GM21619 (cell line): ENCODE data around the gene MED13.
"Not testable (repeated sequence)": the region's sequence is repeated elsewhere in the genome, so short reads cannot be mapped to it uniquely, and the experiment has no call there.

Source experiments
- ATAC-seq: cut with Tn5 transposase; IDR thresholded peaks from one replicate; pipeline ENCODE4 v1.9.1; 2021; ENCODE audit not compliant: unreplicated experiment

MED13 gene

GRCh38 chr17:62001105-62001504 is 64.0 kb downstream of the MED13 start:
- ATAC-seq = no peak

GRCh38 chr17:62000186-62000585 is 64.9 kb downstream of the MED13 start:
- ATAC-seq = no peak

- not testable (repeated sequence) for ATAC-seq
Measured at GRCh38 chr17:61998534-61998933, 66.5 kb downstream of the MED13 start.

GRCh38 chr17:61997664-61998063 is 67.4 kb downstream of the MED13 start:
- ATAC-seq = no peak

- ATAC-seq = no peak
Measured at GRCh38 chr17:61996916-61997605, 68.0 kb downstream of the MED13 start.

GRCh38 chr17:61989509-61989908 is 75.6 kb downstream of the MED13 start:
- ATAC-seq = no peak

GRCh38 chr17:61986898-61987297 is 78.2 kb downstream of the MED13 start:
- no peak for ATAC-seq

GRCh38 chr17:61984821-61985220 is 80.3 kb downstream of the MED13 start:
- no peak for ATAC-seq

GRCh38 chr17:61981323-61981722 is 83.8 kb downstream of the MED13 start:
- no peak for ATAC-seq

GRCh38 chr17:61980535-61980934 is 84.5 kb downstream of the MED13 start:
- ATAC-seq = no peak

- ATAC-seq = no peak
Measured at GRCh38 chr17:61974115-61974514, 91.0 kb downstream of the MED13 start.

GRCh38 chr17:61972311-61972710 is 92.8 kb downstream of the MED13 start:
- ATAC-seq = no peak

GRCh38 chr17:61970030-61970429 is 95.0 kb downstream of the MED13 start:
- no peak for ATAC-seq

- ATAC-seq = no peak
Measured at GRCh38 chr17:61968757-61969156, 96.3 kb downstream of the MED13 start.

GRCh38 chr17:61967729-61968128 is 97.3 kb downstream of the MED13 start:
- ATAC-seq = no peak

- no peak for ATAC-seq
Measured at GRCh38 chr17:61966191-61966590, 98.9 kb downstream of the MED13 start.

- ATAC-seq = no peak
Measured at GRCh38 chr17:61955619-61956018, 109.5 kb downstream of the MED13 start.

GRCh38 chr17:61947367-61948078 is 117.6 kb downstream of the MED13 start:
- ATAC-seq = no peak

- no peak for ATAC-seq
Measured at GRCh38 chr17:61946359-61946758, 118.7 kb downstream of the MED13 start.

- ATAC-seq = no peak
Measured at GRCh38 chr17:61943117-61943516, 122.0 kb downstream of the MED13 start.

- ATAC-seq = no peak
Measured at GRCh38 chr17:61942085-61942484, 123.0 kb downstream of the MED13 start.

- ATAC-seq = peak; percentile 8
Measured at GRCh38 chr17:61928101-61928436, 137.0 kb downstream of the MED13 start.
